ENCODE data around the gene CDK5RAP3. TPM values are rescaled to one million over a fixed set of nuclear protein-coding genes. Genes with fewer than 3 reads are reported as not detected.

Gene CDK5RAP3
- total RNA-seq, 1 donor from 2014 or later, result 251 TPM

DNA sequence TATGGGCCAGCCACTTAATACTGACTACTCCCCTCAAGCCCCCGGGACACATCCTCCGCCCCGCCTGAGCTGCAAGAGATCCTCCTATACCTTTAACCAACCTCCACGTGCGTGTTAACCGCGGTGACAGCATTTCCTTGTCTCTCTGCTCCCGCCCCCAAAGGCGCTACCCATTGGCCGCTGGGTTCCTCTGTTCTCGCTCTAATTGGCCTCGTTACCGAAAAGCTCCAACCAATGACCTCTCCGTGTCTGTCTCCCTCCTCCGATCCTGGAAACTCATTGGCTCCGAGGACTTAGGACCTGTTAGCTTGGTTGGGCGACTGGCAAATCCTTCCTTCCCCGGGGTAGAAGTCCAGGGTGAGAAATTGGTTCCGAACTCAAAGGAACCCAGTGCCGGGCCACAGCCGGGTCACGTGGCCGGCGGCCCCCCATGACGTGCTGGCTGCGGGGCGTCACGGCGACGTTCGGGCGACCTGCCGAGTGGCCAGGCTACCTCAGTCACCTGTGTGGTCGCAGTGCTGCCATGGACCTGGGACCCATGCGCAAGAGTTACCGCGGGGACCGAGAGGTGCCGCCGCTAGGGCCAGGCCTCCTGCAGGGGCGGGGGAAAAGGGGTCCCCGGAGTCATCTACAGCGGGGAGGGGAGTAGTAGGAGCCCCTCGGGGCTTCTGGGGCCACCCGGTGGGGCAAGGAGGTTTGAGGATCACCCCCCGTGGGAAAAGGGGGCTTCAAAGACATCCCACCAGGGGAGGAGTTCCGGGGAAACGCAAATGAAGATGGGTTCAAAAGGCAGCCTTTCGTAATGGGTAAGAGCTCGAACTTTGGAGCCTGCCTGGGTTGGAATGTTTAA lies 29.4 kb upstream of the CDK5RAP3 start, which contains the start of gene PNPO:
PNPO (plus strand) TSS at position 326 of the 850 bp plus-strand sequence; CDS start at position 431, 105 bp downstream.
- Mint-ChIP-seq H3K36me3 (no peaks in the 10 kb centered on the region), H3K27me3 (ENCODE audit: low read depth) (no peaks in the 10 kb centered on the region), H3K9me3 (no peaks in the 10 kb centered on the region), H3K27ac (peak within 1 kb of the TSS; percentile 13), H3K4me3 (peak within 1 kb of the TSS; percentile 69), H3K4me1 (peaks cover 11% of the 10 kb centered on the region)
- peak in 1 of 2 experiments; percentile 66 for DNase-seq (ENCODE audit: low spot score in 2 of 2, unreplicated experiment in 2 of 2)
- no peak for TF ChIP-seq CTCF (IDR thresholded peaks at IDR 0.05; ENCODE audit: unreplicated experiment)

DNA sequence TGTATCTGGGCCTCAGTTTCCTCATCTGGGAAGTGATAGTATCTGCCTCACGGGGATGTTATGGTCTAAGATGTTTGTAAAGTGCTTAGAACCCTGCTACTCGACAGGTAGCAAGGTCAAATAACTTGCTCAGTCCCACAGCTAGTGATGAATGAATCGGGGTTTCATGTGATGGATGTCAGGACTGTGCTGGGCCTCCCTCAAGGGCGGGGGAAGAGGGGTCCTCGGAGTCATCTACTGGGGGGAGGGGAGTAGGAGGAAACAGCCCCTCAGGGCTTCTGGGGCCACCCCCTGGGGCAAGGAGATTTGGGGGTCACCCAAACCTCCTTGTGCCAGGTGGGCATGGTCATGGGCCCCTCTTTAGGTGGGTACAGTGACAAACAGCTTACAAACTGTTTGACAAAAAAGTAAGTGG lies 28.8 kb upstream of the CDK5RAP3 start:
- H3K27me3 Mint-ChIP-seq (ENCODE audit: low read depth), result no peaks in the 10 kb centered on the region
- no peaks in the 10 kb centered on the region for H3K36me3 Mint-ChIP-seq
- TF ChIP-seq CTCF (IDR thresholded peaks at IDR 0.05; ENCODE audit: unreplicated experiment), result no peak
- H3K4me1 Mint-ChIP-seq, result peaks cover 11% of the 10 kb centered on the region
- H3K4me3 Mint-ChIP-seq, result peak overlapping the region; percentile 69
- no peak overlapping the region for H3K27ac Mint-ChIP-seq
- no peaks in the 10 kb centered on the region for H3K9me3 Mint-ChIP-seq
- no peak for DNase-seq (ENCODE audit: low spot score in 2 of 2, unreplicated experiment in 2 of 2)

DNA sequence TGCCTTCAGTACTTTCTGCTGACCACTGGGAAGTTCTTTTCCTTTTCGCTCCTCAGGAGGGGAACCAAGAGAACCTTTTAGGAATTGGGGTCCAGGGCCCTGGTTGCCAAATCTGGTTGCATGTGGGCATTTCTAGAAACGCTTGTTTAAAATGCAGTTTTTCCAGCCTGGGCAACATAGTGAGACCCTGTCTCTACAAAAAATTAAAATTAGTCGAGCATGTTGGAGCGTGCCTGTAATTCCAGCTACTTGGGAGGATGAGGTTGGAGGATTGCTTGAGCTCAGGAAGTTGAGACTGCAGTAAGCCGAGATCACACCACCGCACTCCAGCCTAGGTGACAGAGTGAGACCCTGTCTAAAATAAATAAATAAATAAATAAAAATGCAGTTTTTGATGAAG lies 28.3 kb upstream of the CDK5RAP3 start:
- Mint-ChIP-seq H3K9me3 (no peaks in the 10 kb centered on the region), H3K4me3 (peak overlapping the region; percentile 69), H3K36me3 (no peaks in the 10 kb centered on the region), H3K4me1 (peaks cover 11% of the 10 kb centered on the region), H3K27me3 (ENCODE audit: low read depth) (no peaks in the 10 kb centered on the region), H3K27ac (no peak overlapping the region)
- TF ChIP-seq CTCF (IDR thresholded peaks at IDR 0.05; ENCODE audit: unreplicated experiment), result no peak
- DNase-seq (ENCODE audit: low spot score in 2 of 2, unreplicated experiment in 2 of 2), result no peak

- Mint-ChIP-seq H3K27ac (no peak overlapping the region), H3K27me3 (ENCODE audit: low read depth) (no peaks in the 10 kb centered on the region)
- no peak for DNase-seq (ENCODE audit: low spot score in 2 of 2, unreplicated experiment in 2 of 2)
Observed at GRCh38 chr17:47945080-47945479, 25.8 kb upstream of the CDK5RAP3 start.

More at GRCh38 chr17:47945080-47945479, 25.8 kb upstream of the CDK5RAP3 start:
- TF ChIP-seq CTCF (IDR thresholded peaks at IDR 0.05; ENCODE audit: unreplicated experiment), result no peak
- Mint-ChIP-seq H3K4me3 (no peak overlapping the region), H3K36me3 (no peaks in the 10 kb centered on the region), H3K9me3 (no peaks in the 10 kb centered on the region), H3K4me1 (peaks cover 23% of the 10 kb centered on the region)

Measured in mesothelial cell of epicardium (in vitro differentiated cells).